Kidney epithelial cell (primary cell): Measurements from ENCODE around the gene CXCL12. TPM values are rescaled to one million over a fixed set of nuclear protein-coding genes. Genes with fewer than 3 reads are reported as not detected.

Experiments used
- DNase-seq: peaks from one replicate; pipeline ENCODE4 v3.0.0-alpha.2; 2010; ENCODE audit warnings: low read depth
- H3K27me3 ChIP-seq: 2 replicates; pipeline ENCODE4 v1.6.0; 2011; ENCODE audit warnings: low read length; ENCODE audit not compliant: control insufficient read depth, insufficient read depth
- H3K36me3 ChIP-seq: 2 replicates; pipeline ENCODE4 v1.5.1; 2011; ENCODE audit warnings: low read length; ENCODE audit not compliant: control insufficient read depth, insufficient read depth
- H3K4me3 ChIP-seq: 2 replicates; pipeline ENCODE4 v1.5.1; 2011; ENCODE audit warnings: low read depth, mild to moderate bottlenecking, control low read depth, low read length
- CTCF ChIP-seq: IDR thresholded peaks from 2 replicates; pipeline ENCODE4 v1.5.1; 2011; ENCODE audit warnings: mild to moderate bottlenecking, moderate library complexity, low read length, control low read depth, inconsistent platforms; ENCODE audit not compliant: insufficient read depth, poor library complexity, severe bottlenecking
- total RNA-seq: library from RNA; depleted of rRNA; stranded (reverse); fragments of >200 nt; gene quantifications from 2 replicates; pipeline ENCODE4 v1.2.3, GENCODE V29; 2015

Gene CXCL12
- total RNA-seq, 1 donor from 2014 or later: 13.5 TPM

DNA sequence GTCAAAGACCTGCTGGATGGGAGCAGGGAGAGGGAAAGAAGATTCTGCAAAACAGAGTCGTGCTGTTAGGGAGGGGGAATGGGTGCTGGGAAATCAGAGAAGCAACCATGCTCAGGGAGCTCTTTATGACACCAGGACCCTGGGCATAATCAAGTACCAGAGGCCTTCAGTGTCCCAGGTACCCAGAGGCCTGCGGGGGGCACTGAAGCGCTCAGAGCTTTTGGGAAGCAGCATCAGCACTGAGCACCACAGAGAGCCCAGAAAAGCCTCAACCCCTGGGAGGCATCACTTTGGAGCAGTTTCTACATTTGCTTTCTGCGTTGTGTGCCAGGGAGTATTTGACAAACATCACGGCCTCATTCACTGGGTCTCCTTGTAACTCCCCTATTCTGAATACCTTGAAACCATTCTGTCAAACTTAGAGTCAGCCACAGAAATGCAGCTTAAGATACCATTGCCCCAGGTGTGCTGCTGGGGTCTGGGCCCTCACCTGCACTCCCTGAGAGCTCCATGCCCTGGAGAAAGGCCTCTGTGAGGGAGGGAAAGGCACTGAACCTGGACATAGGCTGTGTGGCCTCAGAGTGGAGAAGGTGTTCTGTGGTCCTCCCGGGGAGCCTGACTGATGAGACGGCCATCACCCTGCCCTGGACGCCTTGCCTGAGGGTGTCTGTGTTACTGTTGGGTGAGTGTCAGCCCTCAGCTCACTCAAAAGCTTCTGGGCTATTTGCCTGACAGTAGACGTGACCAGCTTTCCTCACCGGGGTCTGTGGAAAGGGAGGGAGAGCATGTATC, 37.1 kb downstream of the CXCL12 start:
- TF ChIP-seq CTCF: no peak
- no peak for DNase-seq
- no peaks in the 10 kb centered on the region for H3K27me3 ChIP-seq

GRCh38 chr10:44344727-44345126, 40.2 kb downstream of the CXCL12 start:
- no peak for TF ChIP-seq CTCF
- no peak for DNase-seq
- no peaks in the 10 kb centered on the region for H3K27me3 ChIP-seq

More for the DNA sequence above, 37.1 kb downstream of the CXCL12 start:
- Histone ChIP-seq H3K36me3 (no peaks in the 10 kb centered on the region), H3K4me3 (no peak overlapping the region)

GRCh38 chr10:44343843-44344242, 41.1 kb downstream of the CXCL12 start:
- Histone ChIP-seq H3K27me3 (no peaks in the 10 kb centered on the region), H3K36me3 (no peaks in the 10 kb centered on the region), H3K4me3 (no peak overlapping the region)
- DNase-seq: no peak
- TF ChIP-seq CTCF: no peak

More at GRCh38 chr10:44344727-44345126, 40.2 kb downstream of the CXCL12 start:
- no peak overlapping the region for H3K4me3 ChIP-seq
- H3K36me3 ChIP-seq: no peaks in the 10 kb centered on the region

DNA sequence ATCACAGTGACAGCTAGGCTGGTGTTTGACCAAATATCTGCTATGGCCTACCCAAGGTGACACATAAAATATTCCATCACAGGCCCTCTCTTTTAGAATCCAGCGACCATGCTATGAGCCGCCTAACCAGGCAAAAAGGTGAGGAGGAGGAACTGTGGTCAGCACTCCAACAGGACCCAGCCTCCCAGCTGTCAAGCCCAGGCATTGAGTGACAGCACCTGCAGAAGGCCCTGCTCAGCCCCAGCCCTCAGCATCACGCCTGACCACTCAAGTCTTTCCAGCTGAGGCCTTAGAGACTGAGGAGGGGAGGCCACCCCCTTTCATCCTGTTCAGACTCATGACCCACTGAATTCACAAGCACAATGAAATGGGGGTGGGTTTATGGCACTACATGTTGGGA, 43.0 kb downstream of the CXCL12 start:
- Histone ChIP-seq H3K36me3 (no peaks in the 10 kb centered on the region), H3K27me3 (no peaks in the 10 kb centered on the region), H3K4me3 (no peak overlapping the region)
- DNase-seq: no peak
- TF ChIP-seq CTCF: no peak

- Histone ChIP-seq H3K36me3 (no peaks in the 10 kb centered on the region), H3K27me3 (no peaks in the 10 kb centered on the region), H3K4me3 (no peak overlapping the region)
- no peak for TF ChIP-seq CTCF
- no peak for DNase-seq
These were observed 44.3 kb downstream of the CXCL12 start for GRCh38 chr10:44340557-44340956.

- peak; percentile 36 for TF ChIP-seq CTCF
- no peak overlapping the region for H3K4me3 ChIP-seq
- DNase-seq: peak; percentile 39
- H3K36me3 ChIP-seq: no peaks in the 10 kb centered on the region
- no peaks in the 10 kb centered on the region for H3K27me3 ChIP-seq
These were observed 45.7 kb downstream of the CXCL12 start for GRCh38 chr10:44339218-44339617.
